Adrenal gland (tissue), 12 donors: ENCODE data around the gene HIPK1. TPM values are rescaled to one million over a fixed set of nuclear protein-coding genes. Genes with fewer than 3 reads are reported as not detected.

ENCODE experiments used
- DNase-seq, 7 donors: peaks; one replicate each; pipeline ENCODE4 v3.0.0-alpha.2; 2019 to 2020
- H3K27ac ChIP-seq, 5 donors: fragments of 200-600 bp; sonication (generic) in 4 of 5; 1 replicate in 3 of 5; 2 replicates in 2 of 5; pipeline versions ENCODE4 v1.5.1 to v1.8.0; 2016 to 2020; ENCODE audit warnings: mild to moderate bottlenecking in 1 of 5
- H3K27me3 ChIP-seq: fragments of 200-600 bp; 2 replicates; pipeline ENCODE4 v1.8.0; 2021
- H3K36me3 ChIP-seq, 2 donors: fragments of 200-600 bp; replicated peaks in 1 of 2; 1 replicate in 1 of 2; 2 replicates in 1 of 2; pipeline versions ENCODE4 v1.5.1 to v1.8.0; 2018 to 2022
- H3K4me1 ChIP-seq, 2 donors: fragments of 200-600 bp; replicated peaks in 1 of 2; 1 replicate in 1 of 2; 2 replicates in 1 of 2; pipeline versions ENCODE4 v1.5.1 to v1.8.0; 2018 to 2021
- H3K4me3 ChIP-seq, 4 donors: fragments of 200-600 bp; sonication (generic) in 3 of 4; one replicate each; pipeline ENCODE4 v1.5.1; 2016 to 2018
- H3K9me3 ChIP-seq, 3 donors: fragments of 200-600 bp; sonication (generic) in 1 of 3; replicated peaks in 1 of 3; 1 replicate in 2 of 3; 2 replicates in 1 of 3; pipeline versions ENCODE4 v1.5.1 to v1.8.0; 2016 to 2021
- POLR2A ChIP-seq, 2 donors: fragments of 450-650 bp; IDR thresholded peaks; one replicate each; pipeline ENCODE4 v1.6.1; 2017; ENCODE audit warnings: antibody characterized with exemption in 2 of 2, mild to moderate bottlenecking in 2 of 2, moderate library complexity in 1 of 2
- WGBS, 4 donors: extraction: QIAGEN DNeasy Blood & Tissue Kit in 2 of 4; methylation state at CpG; one replicate each; pipeline versions ENCODE4 v1.1.5 to v1.1.7; 2013 to 2017; 5-methylcytosine and 5-hydroxymethylcytosine counted together
- intact Hi-C, 2 donors: fragments of 100-400 bp; cut with DNase I; formaldehyde crosslinking; loops; one replicate each; pipeline versions ENCODE4 v1.14.1 to v1.15.0; 2022 to 2023
- polyA plus RNA-seq, 3 donors: library from polyadenylated mRNA; stranded (reverse); fragments of 200-250 nt in 2 of 3; fragments of 350-450 nt in 1 of 3; fragmentation: Illumina TruSeq in 1 of 3; extraction: RNeasy Lipid Tissue Mini Kit (QIAGEN cat#74804) in 1 of 3; gene quantifications; one replicate each; pipeline ENCODE4 v1.2.3, GENCODE V29; 2013 to 2014
- total RNA-seq, 9 donors: library from RNA; depleted of rRNA in 4 of 9; stranded (reverse); fragments of >200 nt in 4 of 9; fragments of 120-200 nt in 1 of 9; fragmentation: NEBNext Ultra II Directional in 1 of 9; extraction: Animal tissue kit (Norgen Biotek cat#: 25700) in 1 of 9; gene quantifications; one replicate each; pipeline versions ENCODE4 v1.1.0 to v1.2.4, GENCODE V29; 2013 to 2023
- TF ChIP-seq, protein P1 (sequence below), 6 experiments: fragments of 450-650 bp in 4 of 6; fragments of 200-600 bp in 2 of 6; sonication (generic) in 1 of 6; IDR thresholded peaks; 1 replicate in 5 of 6; 2 replicates in 1 of 6; pipeline versions ENCODE4 v1.5.1 to v1.8.0; 2016 to 2021; ENCODE audit warnings: antibody characterized with exemption in 6 of 6, mild to moderate bottlenecking in 2 of 6, moderate library complexity in 1 of 6
- donor health status: healthy with polysubstance abuse.
- donor health status: Bipolar disorder and iron deficiency.
- donor health status: DM: yes; HTN: yes; CAD: no.
- donor health status: DM: no; HTN: no; CAD: no.
- donor health status: DM: no; HTN: no; CAD: no.
- donor health status: DM: yes; HTN: yes; CAD: no.

HIPK1 gene
- total and polyA plus RNA-seq, 12 donors = 13.0 to 102 (median 64.7) TPM

DNA sequence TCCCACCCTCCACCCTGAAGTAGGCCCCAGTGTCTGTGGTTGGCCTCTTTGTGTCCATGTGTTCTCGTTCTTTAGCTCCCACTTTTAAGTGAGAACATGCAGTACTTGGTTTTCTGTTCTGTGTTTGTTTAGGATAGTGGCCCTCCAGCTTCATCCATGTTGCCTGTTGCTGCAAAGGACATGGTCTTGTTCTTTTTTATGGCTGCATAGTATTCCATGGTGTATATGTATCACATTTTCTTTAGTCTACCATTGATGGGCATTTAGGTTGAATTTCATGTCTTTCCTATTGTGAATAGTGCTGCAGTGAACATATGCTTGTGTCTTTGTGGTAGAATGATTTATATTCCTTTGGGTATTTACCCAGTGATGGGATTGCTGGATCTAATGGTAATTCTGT, 6.1 kb downstream of the HIPK1 start:
- TF ChIP-seq, protein P1, sequence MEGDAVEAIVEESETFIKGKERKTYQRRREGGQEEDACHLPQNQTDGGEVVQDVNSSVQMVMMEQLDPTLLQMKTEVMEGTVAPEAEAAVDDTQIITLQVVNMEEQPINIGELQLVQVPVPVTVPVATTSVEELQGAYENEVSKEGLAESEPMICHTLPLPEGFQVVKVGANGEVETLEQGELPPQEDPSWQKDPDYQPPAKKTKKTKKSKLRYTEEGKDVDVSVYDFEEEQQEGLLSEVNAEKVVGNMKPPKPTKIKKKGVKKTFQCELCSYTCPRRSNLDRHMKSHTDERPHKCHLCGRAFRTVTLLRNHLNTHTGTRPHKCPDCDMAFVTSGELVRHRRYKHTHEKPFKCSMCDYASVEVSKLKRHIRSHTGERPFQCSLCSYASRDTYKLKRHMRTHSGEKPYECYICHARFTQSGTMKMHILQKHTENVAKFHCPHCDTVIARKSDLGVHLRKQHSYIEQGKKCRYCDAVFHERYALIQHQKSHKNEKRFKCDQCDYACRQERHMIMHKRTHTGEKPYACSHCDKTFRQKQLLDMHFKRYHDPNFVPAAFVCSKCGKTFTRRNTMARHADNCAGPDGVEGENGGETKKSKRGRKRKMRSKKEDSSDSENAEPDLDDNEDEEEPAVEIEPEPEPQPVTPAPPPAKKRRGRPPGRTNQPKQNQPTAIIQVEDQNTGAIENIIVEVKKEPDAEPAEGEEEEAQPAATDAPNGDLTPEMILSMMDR (IDR thresholded peaks at IDR 0.05) = no peak
- TF ChIP-seq POLR2A (IDR thresholded peaks at IDR 0.05) = no peak
- Histone ChIP-seq H3K4me1 (peaks cover 16 to 75% of the 10 kb centered on the region in 2 donors), H3K27ac (no peak overlapping the region), H3K9me3 (no peaks in the 10 kb centered on the region), H3K27me3 (no peaks in the 10 kb centered on the region), H3K4me3 (no peak overlapping the region), H3K36me3 (no peaks in the 10 kb centered on the region)
- intact Hi-C loops = no loop called here
- 93 to 100% (median 97%) methylated on average over 1 of the region's 1 CpG for WGBS, 4 donors
- no peak for DNase-seq

DNA sequence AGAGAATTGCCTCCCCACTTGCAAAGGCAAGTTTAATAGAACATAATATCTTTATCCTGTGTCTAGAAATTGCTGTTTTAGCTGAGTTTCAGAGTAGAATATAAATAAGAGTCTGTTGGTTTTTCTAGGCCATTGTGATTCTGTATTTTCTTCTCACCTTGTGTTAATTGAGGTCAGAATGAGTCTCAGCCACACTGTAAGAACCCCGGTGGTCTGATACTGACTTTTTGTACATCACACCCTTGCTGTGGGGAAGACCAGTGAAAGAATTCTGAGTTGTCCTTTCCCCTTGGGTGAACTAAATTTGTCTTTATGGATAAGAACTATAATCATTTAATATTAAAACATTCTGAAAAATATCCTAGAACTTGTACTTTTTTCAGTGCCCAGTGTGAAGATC, 6.8 kb downstream of the HIPK1 start:
- H3K4me3 ChIP-seq = no peak overlapping the region
- intact Hi-C loops = no loop called here
- no peaks in the 10 kb centered on the region for H3K9me3 ChIP-seq
- WGBS, 4 donors = 68 to 86% (median 74%) methylated on average over 1 of the region's 1 CpG
- no peak overlapping the region for H3K27ac ChIP-seq
- H3K27me3 ChIP-seq = no peaks in the 10 kb centered on the region
- no peak for DNase-seq
- H3K36me3 ChIP-seq = peaks cover 0 to 6% of the 10 kb centered on the region in 2 donors
- H3K4me1 ChIP-seq = peaks cover 11 to 72% of the 10 kb centered on the region in 2 donors
- TF ChIP-seq, protein P1 (IDR thresholded peaks at IDR 0.05) = no peak
- no peak for TF ChIP-seq POLR2A (IDR thresholded peaks at IDR 0.05)

DNA sequence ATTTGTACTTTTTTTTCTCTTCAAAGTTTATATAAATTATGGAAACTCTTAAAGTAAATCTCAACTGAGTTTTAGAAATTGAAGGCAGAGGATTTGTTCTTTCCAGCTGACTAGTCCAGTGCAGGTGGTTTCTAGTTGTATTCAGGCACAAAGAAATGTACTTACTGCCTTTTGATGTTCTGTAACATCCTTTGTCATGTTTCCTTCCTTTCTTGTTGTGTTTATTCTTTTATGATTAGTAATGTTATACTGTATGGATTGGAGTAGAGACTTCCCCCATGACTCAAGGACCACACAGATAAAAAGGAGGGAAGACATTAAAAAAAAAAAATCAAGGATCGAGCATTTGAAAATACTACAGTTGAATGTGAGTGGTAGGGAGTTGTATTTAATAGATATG, 8.0 kb downstream of the HIPK1 start:
- 46 to 72% (median 59%) methylated on average over 1 of the region's 1 CpG for WGBS, 4 donors
- intact Hi-C loops = no loop called here
- Histone ChIP-seq H3K4me3 (no peak overlapping the region), H3K27me3 (no peaks in the 10 kb centered on the region), H3K36me3 (peaks cover 0 to 9% of the 10 kb centered on the region in 2 donors), H3K27ac (no peak overlapping the region), H3K4me1 (peaks cover 1 to 60% of the 10 kb centered on the region in 2 donors), H3K9me3 (no peaks in the 10 kb centered on the region)
- DNase-seq = no peak
- no peak for TF ChIP-seq POLR2A (IDR thresholded peaks at IDR 0.05)

DNA sequence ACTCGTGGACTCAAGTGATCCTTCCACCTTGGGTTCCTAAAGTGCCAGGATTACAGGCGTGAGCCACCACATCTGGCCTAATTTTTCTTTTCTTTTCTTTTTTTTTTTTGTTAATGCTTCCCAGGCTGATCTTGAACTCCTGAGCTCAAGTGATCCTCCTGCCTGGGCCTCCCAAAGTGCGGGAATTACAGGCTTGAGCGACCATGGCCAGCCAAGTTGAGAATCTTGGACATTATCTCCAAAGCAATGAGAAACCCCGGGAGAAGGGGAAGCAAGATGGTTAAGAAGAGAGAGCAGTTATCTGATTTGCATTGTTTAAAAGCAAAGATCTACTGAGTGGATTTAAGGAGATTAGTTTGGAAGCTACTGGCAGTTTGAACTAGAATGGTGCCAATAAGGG, 9.1 kb downstream of the HIPK1 start:
- peaks cover 0 to 49% of the 10 kb centered on the region in 2 donors for H3K4me1 ChIP-seq
- no peak for TF ChIP-seq POLR2A (IDR thresholded peaks at IDR 0.05)
- TF ChIP-seq, protein P1 (IDR thresholded peaks at IDR 0.05) = no peak

More for the DNA sequence above, 9.1 kb downstream of the HIPK1 start:
- H3K4me3 ChIP-seq = no peak overlapping the region
- no peak overlapping the region for H3K27ac ChIP-seq
- 73 to 86% (median 83%) methylated on average over 5 of the region's 5 CpGs for WGBS, 4 donors
- intact Hi-C loops = no loop called here
- no peaks in the 10 kb centered on the region for H3K9me3 ChIP-seq
- peaks cover 0 to 9% of the 10 kb centered on the region in 2 donors for H3K36me3 ChIP-seq
- H3K27me3 ChIP-seq = no peaks in the 10 kb centered on the region
- no peak for DNase-seq
